Activated CD4-positive, alpha-beta memory T cell treated with anti-CD3 and anti-CD28 coated beads, Interleukin-2, amount 10 ng/mL, durations not matched to agents 7 days and 5 days (primary cell): ENCODE data around the gene BBS12. TPM values are rescaled to one million over a fixed set of nuclear protein-coding genes. Genes with fewer than 3 reads are reported as not detected.

Source experiments
- CTCF ChIA-PET: fragments of 350-600 bp; sonication (Branson Sonifier 250); formaldehyde crosslinking; loops from one replicate; lab custom pipeline; 2021; ENCODE audit warnings: antibody characterized with exemption, inconsistent platforms; lab: Charles Lee
- POLR2A ChIA-PET: fragments of 350-600 bp; sonication (Branson Sonifier 250); formaldehyde crosslinking; loops from one replicate; lab custom pipeline; 2021; ENCODE audit warnings: antibody characterized with exemption; lab: Charles Lee
- DNase-seq: peaks from one replicate; pipeline ENCODE4 v3.0.0-alpha.2; 2020
- H3K27ac Mint-ChIP-seq: one replicate; pipeline ENCODE4 v1.8.0; 2021; ENCODE audit warnings: mild to moderate bottlenecking, mixed read lengths
- H3K27me3 Mint-ChIP-seq: one replicate; pipeline ENCODE4 v1.8.0; 2021; ENCODE audit warnings: mixed read lengths
- H3K36me3 Mint-ChIP-seq: one replicate; pipeline ENCODE4 v1.8.0; 2021; ENCODE audit warnings: low read depth, mixed read lengths
- H3K4me1 Mint-ChIP-seq: one replicate; pipeline ENCODE4 v1.8.0; 2021; ENCODE audit warnings: mixed read lengths
- H3K4me3 Mint-ChIP-seq: one replicate; pipeline ENCODE4 v1.8.0; 2021; ENCODE audit warnings: mild to moderate bottlenecking, mixed read lengths
- H3K9me3 Mint-ChIP-seq: one replicate; pipeline ENCODE4 v1.8.0; 2021; ENCODE audit warnings: mixed read lengths
- total RNA-seq, 2 experiments: library from RNA; stranded (reverse); gene quantifications; one replicate each; pipeline ENCODE4 v1.2.3, GENCODE V29; 2021

BBS12 gene
- total RNA-seq, 2 experiments from 2014 or later: 3.7 to 5.0 TPM

DNA sequence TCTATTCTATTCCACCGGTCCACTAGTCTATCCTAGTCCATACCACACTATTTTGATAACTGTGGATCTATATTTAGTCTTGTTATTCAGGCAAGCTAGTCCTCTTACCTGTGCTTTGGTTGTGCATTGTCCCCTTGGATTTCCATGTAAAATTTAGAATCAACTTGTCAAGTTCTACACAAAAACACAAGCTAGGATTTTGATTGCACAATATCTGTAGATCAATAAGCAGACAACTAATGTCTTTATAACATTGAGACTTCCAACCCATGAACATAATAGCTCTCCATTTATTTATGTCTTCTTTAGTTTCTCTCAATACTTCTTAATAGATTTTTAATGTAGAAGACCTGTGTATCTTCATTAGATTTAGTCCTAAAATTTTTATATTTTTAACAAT, 10.2 kb upstream of the BBS12 start:
- Mint-ChIP-seq H3K4me3 (no peak overlapping the region), H3K4me1 (no peaks in the 10 kb centered on the region), H3K9me3 (no peaks in the 10 kb centered on the region), H3K27ac (no peak overlapping the region), H3K27me3 (peaks cover 11% of the 10 kb centered on the region), H3K36me3 (no peaks in the 10 kb centered on the region)
- POLR2A ChIA-PET: interaction anchor here (2.3 kb wide), 1 partner anchor 9 kb away, joined by 7 read pairs; no protein-coding TSS in a partner anchor
- CTCF ChIA-PET: interaction anchor here (0.7 to 3.3 kb wide), 3 partner anchors 10 to 111 kb away, joined by 3 to 17 read pairs (median 3); partner anchors contain the start of gene BBS12
- no peak for DNase-seq

GRCh38 chr4:122728856-122729255, 3.6 kb upstream of the BBS12 start:
- Mint-ChIP-seq H3K4me1 (peaks cover 21% of the 10 kb centered on the region), H3K27me3 (peaks cover 11% of the 10 kb centered on the region), H3K4me3 (no peak overlapping the region), H3K27ac (no peak overlapping the region), H3K9me3 (no peaks in the 10 kb centered on the region), H3K36me3 (no peaks in the 10 kb centered on the region)
- CTCF ChIA-PET: no interaction called here
- DNase-seq: no peak
- POLR2A ChIA-PET: no interaction called here

DNA sequence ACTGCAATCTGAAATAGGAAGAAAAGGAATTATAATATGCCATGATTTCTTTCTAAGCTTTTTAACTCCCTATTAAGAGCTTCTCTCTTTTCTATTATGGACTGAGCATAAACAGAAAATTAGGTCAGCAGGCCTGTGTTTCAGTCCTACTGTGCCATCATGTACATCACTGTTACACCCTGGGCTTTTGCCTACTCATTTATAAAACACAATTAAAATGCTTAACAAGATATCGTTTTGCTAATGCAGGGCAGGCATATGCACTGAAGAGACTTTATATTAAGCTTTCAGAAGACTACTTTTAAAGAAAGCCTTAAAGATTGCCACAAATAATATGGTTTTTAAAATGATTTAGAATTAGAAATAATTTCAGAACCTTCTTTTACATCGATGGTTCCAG, 828 bp upstream of the BBS12 start:
- ChIA-PET POLR2A (interaction anchor here (1.1 to 2.2 kb wide), 6 partner anchors 10 to 1035 kb away, joined by 3 to 23 read pairs (median 5); partner anchors contain the start of genes ANXA5 and NUDT6), CTCF (interaction anchor here (0.7 to 3.3 kb wide), 19 partner anchors 11 to 199 kb away, joined by 3 to 26 read pairs (median 8); partner anchors contain the start of gene NUDT6)
- no peaks in the 10 kb centered on the region for H3K9me3 Mint-ChIP-seq
- H3K4me3 Mint-ChIP-seq: no peak overlapping the region
- peaks cover 23% of the 10 kb centered on the region for H3K4me1 Mint-ChIP-seq
- H3K27ac Mint-ChIP-seq: no peak overlapping the region
- peaks cover 3% of the 10 kb centered on the region for H3K36me3 Mint-ChIP-seq
- no peaks in the 10 kb centered on the region for H3K27me3 Mint-ChIP-seq
- DNase-seq: no peak

DNA sequence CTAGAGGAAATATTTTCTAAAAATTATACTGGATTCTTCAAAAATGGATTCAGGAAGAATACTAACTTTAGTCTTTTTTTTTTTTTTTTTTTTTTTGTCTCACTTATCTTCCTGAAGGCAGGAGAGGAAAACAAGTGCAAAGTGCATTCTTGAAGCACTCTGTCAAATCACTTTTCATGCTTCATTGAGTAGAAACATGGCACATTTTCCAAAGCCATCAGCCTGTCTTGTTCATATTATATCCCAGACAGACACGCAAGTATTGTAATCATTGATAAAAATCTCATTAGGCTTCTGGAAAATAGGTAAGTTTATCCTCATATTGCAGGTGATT, 1.2 kb downstream of the BBS12 start:
- Mint-ChIP-seq H3K27me3 (no peaks in the 10 kb centered on the region), H3K9me3 (no peaks in the 10 kb centered on the region), H3K36me3 (peaks cover 6% of the 10 kb centered on the region), H3K4me1 (peaks cover 23% of the 10 kb centered on the region), H3K27ac (peak overlapping the region; percentile 91), H3K4me3 (peak overlapping the region; percentile 83)
- CTCF ChIA-PET: interaction anchor here (0.7 kb wide), 1 partner anchor 82 kb away, joined by 3 read pairs; no protein-coding TSS in a partner anchor
- no peak for DNase-seq
- POLR2A ChIA-PET: interaction anchor here (1.4 to 2.2 kb wide), 2 partner anchors 188 to 190 kb away, joined by 3 to 18 read pairs; partner anchors contain the start of gene NUDT6

DNA sequence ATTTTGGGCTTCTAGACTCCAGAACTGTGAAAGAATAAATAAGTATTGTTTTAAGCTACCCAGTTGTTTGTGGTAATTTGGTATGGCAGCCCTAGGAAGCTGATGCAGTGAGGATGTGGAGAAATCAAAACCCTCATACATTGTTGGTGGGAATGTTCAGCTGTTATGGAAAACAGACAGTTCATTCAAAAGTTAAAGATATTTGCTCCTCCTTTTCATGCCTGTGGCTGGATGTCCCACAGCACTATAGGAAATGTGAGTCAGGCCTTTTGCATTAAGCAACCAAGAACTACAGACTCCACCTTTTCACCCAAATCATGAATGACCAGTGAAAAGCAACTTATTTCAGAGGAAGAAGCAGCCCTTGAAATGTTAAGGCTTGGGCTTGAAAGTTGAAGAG, 6.7 kb downstream of the BBS12 start:
- H3K4me3 Mint-ChIP-seq: no peak overlapping the region
- ChIA-PET CTCF (no interaction called here), POLR2A (no interaction called here)
- no peak overlapping the region for H3K27ac Mint-ChIP-seq
- DNase-seq: no peak
- H3K4me1 Mint-ChIP-seq: peaks cover 2% of the 10 kb centered on the region
- peaks cover 18% of the 10 kb centered on the region for H3K36me3 Mint-ChIP-seq
- no peaks in the 10 kb centered on the region for H3K9me3 Mint-ChIP-seq
- H3K27me3 Mint-ChIP-seq: no peaks in the 10 kb centered on the region

DNA sequence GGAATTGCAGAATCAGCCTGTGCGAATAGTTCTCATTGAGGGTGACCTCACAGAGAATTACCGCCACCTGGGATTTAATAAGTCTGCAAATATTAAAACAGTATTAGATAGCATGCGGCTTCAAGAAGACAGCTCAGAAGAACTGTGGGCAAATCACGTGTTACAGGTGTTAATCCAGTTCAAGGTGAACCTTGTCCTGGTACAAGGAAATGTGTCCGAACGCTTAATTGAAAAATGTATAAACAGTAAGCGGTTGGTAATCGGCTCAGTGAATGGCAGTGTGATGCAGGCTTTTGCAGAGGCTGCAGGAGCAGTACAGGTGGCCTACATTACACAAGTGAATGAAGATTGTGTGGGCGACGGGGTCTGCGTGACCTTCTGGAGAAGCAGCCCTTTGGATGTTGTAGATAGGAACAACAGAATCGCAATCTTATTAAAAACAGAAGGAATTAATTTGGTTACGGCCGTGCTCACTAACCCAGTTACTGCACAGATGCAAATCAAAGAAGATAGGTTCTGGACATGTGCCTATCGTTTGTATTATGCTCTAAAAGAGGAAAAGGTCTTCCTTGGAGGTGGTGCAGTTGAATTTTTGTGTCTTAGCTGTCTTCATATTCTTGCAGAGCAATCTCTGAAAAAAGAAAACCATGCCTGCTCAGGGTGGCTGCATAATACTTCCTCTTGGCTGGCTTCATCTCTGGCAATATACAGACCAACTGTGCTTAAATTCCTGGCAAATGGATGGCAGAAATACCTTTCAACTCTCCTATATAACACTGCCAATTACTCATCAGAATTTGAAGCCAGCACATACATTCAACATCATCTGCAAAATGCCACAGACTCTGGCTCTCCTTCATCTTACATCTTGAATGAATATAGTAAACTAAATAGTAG, 10.7 kb downstream of the BBS12 start:
- Mint-ChIP-seq H3K36me3 (peaks cover 33% of the 10 kb centered on the region), H3K4me1 (peaks cover 25% of the 10 kb centered on the region), H3K9me3 (peaks cover 2% of the 10 kb centered on the region), H3K27ac (no peak overlapping the region), H3K27me3 (no peaks in the 10 kb centered on the region), H3K4me3 (no peak overlapping the region)
- ChIA-PET CTCF (interaction anchor here (1.3 to 3.9 kb wide), 3 partner anchors 11 to 15 kb away, joined by 3 to 26 read pairs (median 10); partner anchors contain the start of gene BBS12), POLR2A (interaction anchor here (1.2 kb wide), 1 partner anchor 10 kb away, joined by 3 read pairs; no protein-coding TSS in a partner anchor)
- no peak for DNase-seq

- Mint-ChIP-seq H3K27me3 (no peaks in the 10 kb centered on the region), H3K4me3 (no peak overlapping the region), H3K36me3 (peaks cover 33% of the 10 kb centered on the region), H3K27ac (no peak overlapping the region), H3K9me3 (peaks cover 2% of the 10 kb centered on the region), H3K4me1 (peaks cover 33% of the 10 kb centered on the region)
- ChIA-PET CTCF (interaction anchor here (1.3 to 3.9 kb wide), 3 partner anchors 12 to 14 kb away, joined by 3 to 26 read pairs (median 10); partner anchors contain the start of gene BBS12), POLR2A (interaction anchor here (1.2 kb wide), 1 partner anchor 11 kb away, joined by 3 read pairs; no protein-coding TSS in a partner anchor)
- no peak for DNase-seq
These were observed 11.7 kb downstream of the BBS12 start for GRCh38 chr4:122744229-122744628.

- Mint-ChIP-seq H3K36me3 (peaks cover 36% of the 10 kb centered on the region), H3K27me3 (peaks cover 15% of the 10 kb centered on the region), H3K4me3 (peak overlapping the region; percentile 36), H3K9me3 (peaks cover 2% of the 10 kb centered on the region), H3K4me1 (peaks cover 39% of the 10 kb centered on the region), H3K27ac (peak overlapping the region; percentile 86)
- peak; percentile 32 for DNase-seq
- POLR2A ChIA-PET: interaction anchor here (0.9 to 2.0 kb wide), 3 partner anchors 14 to 178 kb away, joined by 3 to 23 read pairs (median 4); partner anchors contain the start of genes BBS12 and NUDT6
- CTCF ChIA-PET: interaction anchor here (1.1 to 3.9 kb wide), 4 partner anchors 9 to 30 kb away, joined by 3 to 26 read pairs (median 8); partner anchors contain the start of gene BBS12
These were observed 14.0 kb downstream of the BBS12 start for GRCh38 chr4:122746485-122746965.

- ChIA-PET POLR2A (interaction anchor here (0.9 to 2.0 kb wide), 2 partner anchors 14 to 177 kb away, joined by 3 to 23 read pairs; partner anchors contain the start of gene BBS12), CTCF (interaction anchor here (1.1 to 3.9 kb wide), 5 partner anchors 8 to 184 kb away, joined by 3 to 26 read pairs (median 5); partner anchors contain the start of gene BBS12)
- Mint-ChIP-seq H3K4me3 (no peak overlapping the region), H3K9me3 (peaks cover 2% of the 10 kb centered on the region), H3K36me3 (peaks cover 35% of the 10 kb centered on the region), H3K27ac (peak overlapping the region; percentile 86), H3K4me1 (peaks cover 39% of the 10 kb centered on the region), H3K27me3 (peaks cover 20% of the 10 kb centered on the region)
- no peak for DNase-seq
These were observed 14.6 kb downstream of the BBS12 start for GRCh38 chr4:122747068-122747467.

DNA sequence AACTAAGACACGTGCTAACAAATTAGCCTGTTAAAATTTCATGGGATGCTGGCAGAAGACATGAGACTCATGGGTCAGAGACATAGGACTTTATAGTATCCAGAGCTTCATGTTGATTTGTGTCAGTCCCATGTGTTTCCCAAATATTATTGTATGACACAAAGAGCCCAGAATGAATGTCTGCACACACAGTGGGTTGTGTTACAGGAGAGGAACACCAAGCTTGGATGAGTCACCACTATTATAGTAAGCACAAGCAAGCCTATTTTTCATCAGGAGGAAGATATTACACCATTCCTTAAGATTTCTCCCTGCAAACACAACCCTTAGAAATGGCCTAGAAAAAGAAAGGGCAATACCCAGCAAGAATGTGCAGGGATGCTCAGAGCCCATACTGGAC, 15.4 kb downstream of the BBS12 start:
- no peak for DNase-seq
- H3K4me3 Mint-ChIP-seq: no peak overlapping the region
- peak overlapping the region; percentile 86 for H3K27ac Mint-ChIP-seq
- peaks cover 30% of the 10 kb centered on the region for H3K36me3 Mint-ChIP-seq
- ChIA-PET POLR2A (interaction anchor here (1.3 kb wide), 1 partner anchor 174 kb away, joined by 4 read pairs; the partner anchor contains the start of gene NUDT6), CTCF (interaction anchor here (0.9 to 1.9 kb wide), 3 partner anchors 10 to 183 kb away, joined by 3 to 13 read pairs (median 5); partner anchors contain the start of gene BBS12)
- peaks cover 2% of the 10 kb centered on the region for H3K9me3 Mint-ChIP-seq
- peaks cover 27% of the 10 kb centered on the region for H3K27me3 Mint-ChIP-seq
- peaks cover 39% of the 10 kb centered on the region for H3K4me1 Mint-ChIP-seq

DNA sequence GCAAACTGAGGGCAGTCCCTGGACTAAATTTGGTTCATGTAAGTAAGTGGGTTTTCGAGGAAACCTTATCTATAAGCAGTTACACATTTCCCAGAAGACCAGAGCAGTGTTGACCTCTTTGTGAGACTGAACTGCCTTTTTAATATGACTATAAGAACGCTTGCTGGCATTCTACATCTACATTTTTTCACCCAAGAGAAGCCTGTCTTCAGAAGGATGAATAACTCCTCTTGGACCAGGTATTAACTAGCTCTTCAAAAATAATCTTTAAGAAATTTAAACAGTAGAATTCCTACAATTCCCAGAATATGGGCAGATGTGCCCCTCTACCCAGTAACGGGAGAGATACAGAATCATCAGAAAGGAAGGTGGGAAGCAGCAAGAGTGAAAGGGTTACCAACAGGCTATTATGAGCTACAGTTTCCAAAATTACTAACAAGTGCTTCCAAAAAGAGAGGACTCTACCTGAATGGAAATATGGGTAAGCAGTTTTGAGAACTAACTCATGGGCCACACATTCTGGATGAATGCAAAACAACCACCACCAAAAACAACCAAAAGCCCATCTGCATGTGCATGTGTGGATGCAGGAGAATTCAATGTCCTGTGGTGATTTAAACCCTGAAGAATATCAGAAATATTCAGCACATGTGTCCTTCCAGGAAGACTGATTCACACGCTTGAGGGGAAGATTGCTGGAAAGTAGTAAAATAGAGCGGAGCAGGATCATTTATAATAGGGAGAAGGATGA, 17.4 kb downstream of the BBS12 start:
- no peak for DNase-seq
- peak overlapping the region; percentile 15 for H3K27ac Mint-ChIP-seq
- H3K9me3 Mint-ChIP-seq: peaks cover 2% of the 10 kb centered on the region
- CTCF ChIA-PET: interaction anchor here (1.0 kb wide), 1 partner anchor 8 kb away, joined by 4 read pairs; no protein-coding TSS in a partner anchor
- H3K4me1 Mint-ChIP-seq: peaks cover 39% of the 10 kb centered on the region
- POLR2A ChIA-PET: no interaction called here
- peaks cover 42% of the 10 kb centered on the region for H3K27me3 Mint-ChIP-seq
- no peak overlapping the region for H3K4me3 Mint-ChIP-seq
- H3K36me3 Mint-ChIP-seq: peaks cover 21% of the 10 kb centered on the region

- H3K36me3 Mint-ChIP-seq: no peaks in the 10 kb centered on the region
- ChIA-PET POLR2A (interaction anchor here (0.6 kb wide), 2 partner anchors 19 to 167 kb away, joined by 3 read pairs; partner anchors contain the start of gene NUDT6), CTCF (interaction anchor here (0.6 to 1.9 kb wide), 7 partner anchors 9 to 177 kb away, joined by 3 to 11 read pairs (median 4); no protein-coding TSS in a partner anchor)
- H3K27ac Mint-ChIP-seq: no peak overlapping the region
- no peak for DNase-seq
- no peak overlapping the region for H3K4me3 Mint-ChIP-seq
- peaks cover 9% of the 10 kb centered on the region for H3K4me1 Mint-ChIP-seq
- H3K9me3 Mint-ChIP-seq: no peaks in the 10 kb centered on the region
- peaks cover 47% of the 10 kb centered on the region for H3K27me3 Mint-ChIP-seq
These were observed 23.2 kb downstream of the BBS12 start for GRCh38 chr4:122755675-122756074.
